Activated CD4-positive, CD25-positive, alpha-beta regulatory T cell treated with anti-CD3 and anti-CD28 coated beads, Interleukin-2, amount 50 U/mL, for 24 hours (primary cell): ENCODE data around the gene CRMP1.
"Not testable (repeated sequence)": the region's sequence is repeated elsewhere in the genome, so short reads cannot be mapped to it uniquely, and the experiment has no call there.

Experiments
- ATAC-seq, 2 donors: fragments of 150-1000 bp; cut with Tn5 transposase; one replicate each; pipeline ENCODE4 v1.10.0; 2021; ENCODE audit warnings: mild to moderate bottlenecking in 1 of 2, moderate library complexity in 1 of 2

Gene CRMP1

DNA sequence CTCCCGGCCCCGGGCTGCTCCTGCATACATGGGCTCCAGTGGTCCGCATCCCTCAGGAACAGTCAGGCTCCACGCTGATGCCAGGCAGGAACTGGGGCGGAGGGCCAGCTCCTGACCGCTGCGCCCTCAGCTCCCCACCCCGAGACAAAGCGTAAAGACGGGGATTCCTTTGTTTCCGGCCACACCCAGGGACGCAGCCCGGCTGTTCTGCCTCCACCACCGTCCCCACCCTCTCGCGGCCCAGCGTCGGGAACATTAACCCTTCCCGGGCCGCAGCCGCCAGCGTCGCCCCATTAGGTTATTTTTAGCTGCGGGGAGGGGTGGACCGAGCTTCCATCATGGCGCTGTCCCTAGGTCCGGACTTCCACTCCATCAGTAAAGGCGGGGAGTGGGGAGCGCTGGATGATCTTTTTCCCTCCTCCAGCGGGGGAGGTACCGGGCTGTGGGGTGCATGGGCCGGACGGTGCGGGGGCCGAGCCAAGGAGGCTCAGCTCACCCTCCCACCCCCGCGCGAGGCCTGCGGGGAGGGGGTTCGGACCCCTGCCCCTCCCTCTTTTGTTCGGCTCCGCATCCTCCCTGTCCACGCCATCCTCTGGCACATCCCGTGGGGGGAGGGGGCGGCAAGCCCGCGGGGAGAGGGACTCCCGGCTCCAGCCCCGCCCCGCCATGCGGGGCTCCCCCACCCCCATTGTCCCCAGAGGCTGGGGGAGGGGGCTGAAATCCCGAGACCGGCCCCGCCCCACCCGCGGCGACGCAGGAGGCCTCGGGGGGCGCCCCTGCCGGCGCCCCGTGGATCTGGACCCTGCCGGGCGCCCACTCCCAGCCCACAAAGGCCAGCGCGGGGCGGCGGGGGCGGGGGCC, 5.3 kb downstream of the CRMP1 start:
- ATAC-seq = no peak

DNA sequence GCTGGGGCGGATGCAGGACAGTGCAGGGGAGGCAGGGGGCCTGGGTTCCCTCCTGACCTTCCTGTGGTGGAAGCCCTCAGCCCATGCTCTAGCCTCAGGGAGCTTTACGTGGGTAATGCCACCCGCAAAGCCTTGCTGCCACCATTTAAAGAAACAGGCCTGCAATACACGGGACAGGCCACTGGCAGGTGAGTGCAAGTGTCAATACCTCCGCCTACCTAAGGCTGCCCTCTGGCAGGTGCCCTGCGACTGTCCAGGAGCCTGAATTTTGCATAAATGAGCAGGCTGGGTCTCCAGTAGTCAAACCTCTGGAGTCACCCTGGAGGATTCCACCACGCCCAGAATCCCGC, 5.9 kb downstream of the CRMP1 start:
- no peak for ATAC-seq

DNA sequence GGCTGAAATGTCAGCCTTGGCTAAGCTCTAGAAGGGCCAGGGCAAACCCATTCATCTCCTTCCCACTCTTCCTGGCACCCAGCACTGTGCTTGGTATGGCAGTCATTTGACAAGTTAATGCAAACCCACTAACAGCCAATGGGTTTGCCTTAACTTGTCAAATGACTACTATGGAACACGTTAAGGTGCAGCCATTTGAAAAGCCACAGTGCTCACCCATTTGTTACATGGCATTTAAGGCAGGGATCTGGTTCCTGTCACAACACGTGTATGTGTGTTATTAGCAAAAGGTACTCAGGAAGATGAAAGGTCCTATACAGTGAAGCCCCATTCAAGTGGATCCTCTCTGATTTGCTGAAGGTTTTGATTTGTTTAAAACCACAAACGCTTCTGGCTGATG, 7.2 kb downstream of the CRMP1 start:
- no peak for ATAC-seq

DNA sequence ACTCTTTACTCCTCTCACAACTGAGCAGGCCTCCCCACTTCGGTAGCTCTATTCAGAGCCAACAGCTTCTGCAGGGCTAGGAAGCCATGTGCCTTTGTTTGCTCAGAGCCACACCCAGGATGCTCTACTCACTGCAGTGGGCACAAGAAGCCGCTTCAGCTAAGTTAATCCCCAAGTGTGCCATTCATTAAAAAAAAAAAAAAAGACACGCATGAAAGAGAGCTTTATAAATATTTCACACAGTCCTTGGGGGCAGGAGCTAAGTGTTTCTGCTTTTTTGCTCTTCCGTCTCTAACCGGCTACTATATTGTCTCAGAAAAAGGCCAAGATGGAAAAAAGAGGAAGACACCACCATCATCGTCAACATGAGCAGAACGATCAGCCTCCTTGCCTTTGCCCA, 8.1 kb downstream of the CRMP1 start:
- no peak for ATAC-seq

DNA sequence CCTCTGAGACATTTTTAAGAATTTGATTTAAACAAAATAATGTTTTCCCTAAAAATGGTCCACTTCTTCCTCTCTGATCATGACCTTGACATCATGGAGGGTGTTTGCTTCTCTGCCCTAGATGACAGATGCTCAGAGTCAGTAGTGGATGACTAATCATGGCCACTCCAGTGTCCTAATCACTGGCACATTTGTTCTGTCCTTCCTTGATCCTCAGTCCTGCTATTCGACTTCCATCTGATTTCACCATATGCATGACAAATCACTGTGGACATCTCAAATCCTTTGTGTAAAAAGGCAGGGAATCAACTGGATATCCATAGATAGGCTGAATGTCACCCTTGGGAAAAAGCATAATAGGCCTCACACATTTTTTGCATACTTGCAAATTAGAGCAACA, 9.0 kb downstream of the CRMP1 start:
- no peak for ATAC-seq

DNA sequence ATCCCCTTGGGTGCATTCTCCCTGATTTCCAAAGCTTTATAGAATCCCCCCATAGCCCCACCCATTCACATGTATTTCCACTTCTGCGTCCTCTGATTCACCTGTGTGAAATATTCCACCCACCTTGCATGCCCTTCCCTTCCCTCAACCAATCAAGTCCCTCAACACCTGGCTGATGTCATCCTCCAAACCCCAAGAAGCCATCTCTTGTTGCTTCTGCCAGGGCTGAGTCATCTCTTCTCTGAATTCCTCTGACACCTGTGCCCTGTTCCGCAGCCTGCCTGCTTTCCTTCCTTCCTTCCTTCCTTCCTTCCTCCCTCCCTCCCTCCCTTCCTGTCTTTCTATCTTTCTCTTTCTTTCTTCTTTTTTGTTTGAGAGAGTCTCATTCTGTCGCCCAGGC, 9.9 kb downstream of the CRMP1 start:
- no peak for ATAC-seq

DNA sequence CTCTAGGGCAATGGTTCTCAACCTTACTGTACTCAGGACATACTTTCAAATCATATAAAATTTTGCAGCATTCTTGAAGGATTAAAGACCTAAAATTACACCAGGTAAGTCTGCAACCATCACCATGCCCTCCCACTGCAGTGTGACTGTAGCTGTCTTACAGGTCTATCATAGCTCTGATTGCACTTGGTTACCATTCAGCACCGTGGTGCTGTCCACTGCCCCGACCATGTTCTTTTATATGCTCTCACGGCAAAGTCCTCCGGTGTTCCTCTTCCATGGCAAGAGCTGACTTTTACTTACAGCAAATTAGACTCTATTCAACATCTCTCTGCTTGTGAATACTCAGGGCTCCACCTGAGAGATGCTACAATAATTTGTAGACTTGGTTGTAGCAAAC, 11.5 kb downstream of the CRMP1 start:
- ATAC-seq = no peak

DNA sequence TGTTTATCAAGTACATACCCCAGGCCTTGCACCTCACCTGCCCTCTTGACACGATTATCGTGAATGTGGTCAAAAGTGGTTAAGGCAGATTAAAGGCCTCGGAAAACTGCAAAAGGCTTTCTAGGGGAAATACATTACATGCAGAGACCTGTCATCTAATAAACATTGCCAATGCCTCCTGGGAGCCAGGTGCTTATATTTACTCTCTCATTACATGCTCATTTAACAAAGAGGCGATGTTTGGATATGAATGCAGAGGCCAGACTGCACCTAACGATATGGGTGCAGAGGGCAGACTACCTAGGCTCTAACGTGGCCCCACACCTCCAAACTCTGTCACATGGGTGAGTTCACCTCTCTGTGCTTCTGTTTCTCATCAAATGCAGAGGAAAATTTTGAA, 14.5 kb downstream of the CRMP1 start:
- no peak for ATAC-seq

DNA sequence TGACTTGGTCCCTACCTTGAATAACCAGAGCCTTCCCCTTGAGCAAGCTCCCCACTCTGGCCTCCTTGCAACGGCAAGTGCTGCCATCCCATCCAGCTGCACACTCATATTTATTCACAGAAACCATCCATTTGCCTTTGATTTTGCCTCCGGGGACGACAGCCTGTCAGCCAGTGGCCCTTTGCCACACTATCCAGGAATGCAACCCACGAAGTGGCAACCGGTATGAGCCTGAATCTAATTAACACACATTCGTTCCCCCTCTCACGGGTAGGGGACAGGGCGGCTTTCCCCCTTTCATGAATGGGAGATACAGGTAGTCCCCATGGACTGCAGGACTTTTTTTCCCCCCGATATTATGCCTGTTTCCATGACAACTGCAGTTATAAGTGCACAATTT, 15.5 kb downstream of the CRMP1 start:
- no peak for ATAC-seq

DNA sequence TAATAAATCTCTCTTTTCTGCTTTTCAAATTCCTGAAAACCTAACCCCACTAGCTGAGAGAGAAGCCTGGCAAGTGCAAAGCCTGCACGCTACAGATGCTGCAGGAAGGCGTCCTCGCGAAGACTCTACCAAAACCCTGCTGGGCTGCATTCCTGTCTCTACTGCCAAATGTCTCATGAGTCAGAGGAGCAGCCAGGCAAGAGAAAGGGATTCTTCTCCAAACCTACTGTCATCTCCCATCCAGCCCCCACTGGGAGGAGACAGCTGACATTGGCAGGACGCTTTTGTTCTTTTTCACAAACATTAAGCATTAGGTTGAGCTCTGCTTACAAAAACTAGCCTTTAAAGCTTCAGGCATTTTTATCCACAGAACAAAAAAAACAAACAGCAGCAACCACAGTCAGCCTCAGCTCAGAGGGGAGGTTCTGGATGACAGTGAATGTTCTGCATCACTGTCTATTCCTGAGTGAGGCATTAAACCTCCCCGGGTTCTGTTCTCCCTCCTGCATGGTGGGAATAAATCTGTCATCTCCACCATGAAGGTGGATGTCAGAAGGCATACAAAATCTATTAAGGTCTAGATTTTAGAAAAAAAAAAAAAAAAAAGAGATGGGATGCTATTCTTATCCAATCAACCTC, 18.0 kb downstream of the CRMP1 start:
- ATAC-seq = no peak

DNA sequence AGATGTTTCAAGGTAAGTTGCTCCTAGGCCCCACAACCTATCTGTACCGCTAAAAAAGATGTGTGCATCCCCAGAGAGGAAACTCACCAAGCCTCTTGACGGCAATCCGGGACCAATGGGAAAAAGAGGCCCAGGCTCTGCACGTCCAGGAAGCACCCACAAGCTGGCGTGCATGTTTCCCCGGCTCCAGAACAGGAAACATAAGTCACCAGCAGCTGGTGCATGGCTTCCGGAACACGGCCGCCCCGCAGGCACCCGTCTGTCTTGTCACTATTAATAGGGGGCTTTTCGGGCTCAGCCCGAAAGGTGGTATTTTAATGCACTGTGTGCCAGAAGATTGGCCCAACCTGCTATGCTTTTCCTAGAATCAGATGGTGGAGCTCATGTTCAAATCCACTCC, 22.2 kb downstream of the CRMP1 start:
- no peak for ATAC-seq

DNA sequence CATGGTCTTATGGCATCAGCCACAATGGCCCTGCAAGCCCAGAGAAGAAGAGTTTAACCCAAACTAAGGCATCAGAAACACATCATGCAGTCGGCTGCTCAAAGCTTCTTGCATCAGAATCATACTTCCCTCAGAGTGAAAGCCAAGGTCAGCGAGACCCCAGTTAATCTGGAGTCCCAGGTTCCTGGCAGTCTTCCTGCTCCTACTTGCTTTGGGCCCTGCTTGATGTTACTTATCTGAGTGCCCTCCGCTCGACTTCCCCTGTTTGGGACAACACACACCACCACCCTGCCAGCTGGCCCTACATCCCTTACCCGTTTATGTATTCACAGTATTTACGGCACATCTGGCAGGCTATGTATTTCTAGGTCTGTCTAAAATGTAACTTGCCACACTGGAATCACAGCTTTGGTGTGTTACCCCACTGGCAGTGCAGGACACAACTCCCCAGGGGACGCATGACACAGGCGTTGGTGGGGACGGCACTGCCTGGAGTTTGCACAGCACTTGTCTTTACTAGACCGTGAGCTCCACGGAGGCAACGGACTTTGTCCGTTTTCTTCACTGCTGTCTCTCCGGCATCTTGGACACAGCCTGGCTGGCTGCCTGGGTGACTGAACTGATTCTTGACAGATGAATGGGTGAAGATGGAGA, 22.8 kb downstream of the CRMP1 start:
- ATAC-seq = no peak

DNA sequence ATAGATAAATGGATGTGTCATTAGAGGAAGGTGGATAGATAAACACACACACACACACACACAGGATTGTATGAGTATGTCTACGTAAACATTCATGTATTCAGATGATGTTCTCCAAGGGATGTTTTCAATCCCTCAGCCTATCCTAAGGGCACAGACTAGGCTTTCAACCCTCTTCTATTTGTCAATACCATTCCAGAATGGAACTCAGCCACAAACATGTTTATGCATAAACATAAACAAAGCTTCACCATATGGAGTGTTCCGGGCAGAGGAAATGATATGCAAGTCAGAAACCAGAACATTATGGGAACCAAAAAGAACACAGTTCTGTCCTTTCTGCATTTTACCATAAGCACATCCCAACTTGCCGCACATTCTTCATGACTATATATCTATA, 25.0 kb downstream of the CRMP1 start:
- no peak for ATAC-seq

DNA sequence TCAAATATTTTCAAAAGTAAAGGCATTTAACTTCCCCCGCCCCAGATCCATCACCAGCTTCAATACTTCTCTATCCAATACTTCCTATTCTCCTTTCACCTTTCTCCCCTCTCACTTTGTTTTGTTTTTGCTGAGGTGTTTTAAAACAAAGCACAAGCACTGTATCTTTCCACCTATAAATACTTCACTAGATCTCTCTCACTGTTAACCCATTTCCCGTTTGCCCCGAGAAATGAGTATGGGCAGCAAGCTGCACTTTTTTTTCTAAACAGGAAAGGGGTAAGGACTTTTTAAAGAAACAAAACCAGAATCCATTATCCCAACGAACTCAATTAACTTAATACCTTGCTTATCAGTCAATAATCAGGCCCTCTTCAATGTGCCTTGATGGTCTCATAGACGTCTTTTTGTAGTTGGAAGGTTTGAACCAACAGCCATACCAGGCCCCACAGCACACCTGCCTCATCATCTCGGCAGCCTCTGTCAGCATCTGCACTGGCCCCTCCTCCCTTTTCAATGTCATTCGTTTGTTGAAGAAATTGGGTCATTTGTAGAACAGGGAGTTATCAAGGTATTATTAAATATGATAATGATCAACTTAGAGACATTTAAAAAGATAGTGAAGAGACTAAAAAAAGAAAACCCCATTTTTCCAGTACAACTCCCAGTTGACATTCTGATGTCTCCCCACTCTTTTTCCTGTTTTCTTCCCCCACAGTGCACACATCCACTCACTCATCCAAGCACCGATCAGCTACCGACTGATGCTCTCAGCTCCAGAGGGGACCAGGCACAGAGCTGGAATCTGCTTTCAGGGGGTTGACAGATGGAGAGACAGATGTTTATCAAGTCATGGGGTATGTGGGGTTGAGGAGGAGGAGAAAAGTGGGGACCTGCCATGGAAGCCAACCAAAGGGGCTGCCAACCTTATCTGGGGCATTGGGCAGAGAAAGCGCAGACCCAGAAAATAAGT, 25.8 kb downstream of the CRMP1 start:
- ATAC-seq = no peak

DNA sequence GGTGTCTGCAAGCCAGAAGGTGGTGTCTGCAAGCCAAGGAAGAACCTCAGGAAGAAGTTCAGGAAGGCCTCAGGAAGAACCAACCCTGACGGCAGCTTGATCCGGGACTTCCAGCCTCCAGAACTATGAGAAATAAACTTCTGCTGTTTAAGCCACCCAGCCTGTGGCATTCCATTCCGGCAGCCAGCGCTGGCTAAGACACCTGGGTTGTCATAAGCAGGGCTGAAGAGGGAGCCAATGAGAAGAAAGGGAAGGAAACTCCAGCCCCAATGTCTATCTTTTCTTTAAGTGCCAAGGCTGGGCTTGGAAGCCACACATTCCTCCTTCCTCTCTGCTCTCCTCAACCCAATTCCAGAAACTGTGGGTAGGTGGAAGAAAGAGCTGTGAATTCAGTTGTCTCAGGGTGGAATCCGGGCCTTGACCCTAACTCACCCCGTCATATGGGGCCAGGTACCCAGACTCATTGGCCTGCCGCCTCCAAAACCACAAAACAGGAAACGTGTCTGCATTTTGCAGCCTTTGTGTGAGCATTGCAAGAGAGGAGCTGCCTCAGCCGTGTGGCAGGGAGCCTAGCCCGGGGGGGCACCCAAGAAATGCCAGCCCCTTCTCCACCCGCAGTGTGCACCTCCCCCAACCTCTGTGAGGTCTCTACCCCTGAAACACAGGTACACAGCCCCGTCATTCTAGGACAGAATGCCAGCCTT, 26.8 kb downstream of the CRMP1 start:
- peak in 1 of 2 donors; percentile 23 for ATAC-seq

DNA sequence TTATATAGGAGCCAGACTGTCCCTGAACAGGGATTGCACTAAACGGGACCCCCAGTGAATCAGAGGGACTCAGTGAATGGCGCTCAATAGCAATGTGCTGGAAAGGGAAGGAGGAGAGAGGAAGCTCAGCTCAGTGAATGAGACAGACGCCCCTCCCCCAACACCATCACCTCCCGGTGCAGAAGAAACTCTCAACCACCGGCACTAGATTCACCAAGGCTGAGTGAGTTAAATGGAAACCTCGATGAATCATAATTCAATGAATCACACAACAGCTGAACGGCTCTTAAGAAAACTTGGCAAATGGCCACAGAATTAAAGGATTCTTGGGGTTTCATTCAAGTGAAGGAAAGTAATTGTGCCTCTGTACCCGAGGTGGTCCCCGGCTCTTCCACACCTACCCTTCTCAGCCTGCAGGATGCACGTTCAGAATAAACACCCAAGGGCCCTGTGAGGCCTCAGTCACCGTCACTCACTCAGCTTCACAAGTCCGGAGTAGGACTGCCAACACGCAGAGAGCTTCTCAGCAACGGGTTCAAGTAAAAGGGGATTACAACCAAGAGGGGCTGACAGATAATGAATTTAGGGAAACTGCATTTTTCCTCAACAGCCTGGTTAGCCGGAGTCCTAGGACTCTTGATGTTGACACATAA, 29.3 kb downstream of the CRMP1 start:
- ATAC-seq = peak; percentile 87 to 94

DNA sequence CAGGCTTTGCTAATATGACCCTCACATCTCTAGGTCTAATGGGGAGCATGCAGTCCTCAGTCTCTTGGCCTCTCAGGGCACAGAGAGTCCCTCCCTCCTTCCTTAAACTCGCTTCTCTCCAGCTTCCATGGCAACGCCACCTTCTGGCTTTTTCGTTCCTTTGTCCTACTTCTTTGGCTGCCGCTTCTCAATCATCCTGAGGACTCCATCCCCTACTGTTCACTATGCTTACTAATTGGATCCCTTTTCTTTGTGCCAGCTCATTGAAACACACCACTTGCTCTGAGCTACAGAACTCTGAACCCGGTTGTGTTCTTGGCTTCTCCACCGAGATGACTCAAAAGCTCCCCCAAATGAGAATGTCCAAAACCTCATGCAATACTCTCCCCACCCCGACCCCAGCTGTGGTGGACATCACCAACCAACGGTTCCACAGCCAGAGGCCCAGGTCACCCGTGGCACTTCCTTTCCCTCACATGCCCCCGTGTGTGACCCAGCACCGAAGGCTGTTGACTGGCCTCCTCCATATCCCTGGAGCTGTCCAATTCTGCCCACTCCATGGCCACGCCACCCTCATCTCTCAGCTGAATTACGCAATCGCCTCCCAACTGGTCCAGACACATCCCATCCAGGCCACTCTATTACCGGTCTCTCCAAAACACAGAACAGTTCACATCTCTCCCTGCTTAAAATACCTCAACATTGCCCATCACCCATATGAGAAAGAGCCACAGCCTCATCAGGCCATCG, 34.7 kb downstream of the CRMP1 start:
- no peak for ATAC-seq

DNA sequence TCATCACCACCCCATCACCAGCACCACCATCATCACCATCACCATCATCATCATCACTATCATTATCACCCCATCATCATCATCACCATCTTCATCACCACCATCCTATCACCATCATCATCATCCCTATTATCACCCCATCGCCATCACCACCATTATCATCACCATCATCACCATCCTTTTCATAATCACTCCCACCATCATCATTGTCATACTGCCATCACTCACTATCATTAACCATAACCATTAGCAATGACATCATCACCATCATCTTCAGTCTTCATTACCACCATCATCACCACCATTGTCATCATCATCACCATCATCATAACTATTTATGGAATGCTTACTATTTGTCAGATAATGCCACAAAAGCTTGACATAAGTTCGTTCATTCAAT, 35.7 kb downstream of the CRMP1 start:
- ATAC-seq = no peak

DNA sequence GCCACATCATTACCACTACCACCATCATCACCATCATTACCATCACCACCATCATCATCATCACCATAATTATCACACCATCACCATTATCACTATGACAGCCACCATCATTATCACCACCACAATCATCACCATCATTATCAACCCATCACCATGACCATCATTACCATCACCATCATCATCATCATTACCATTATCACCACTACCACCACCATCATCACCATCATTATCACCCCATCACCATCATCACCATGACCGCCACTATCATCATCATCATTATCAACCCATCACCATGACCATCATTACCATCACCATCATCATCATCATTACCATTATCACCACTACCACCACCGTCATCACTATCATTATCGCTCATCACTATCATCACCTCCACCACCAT, 36.5 kb downstream of the CRMP1 start:
- ATAC-seq = not testable (repeated sequence)

DNA sequence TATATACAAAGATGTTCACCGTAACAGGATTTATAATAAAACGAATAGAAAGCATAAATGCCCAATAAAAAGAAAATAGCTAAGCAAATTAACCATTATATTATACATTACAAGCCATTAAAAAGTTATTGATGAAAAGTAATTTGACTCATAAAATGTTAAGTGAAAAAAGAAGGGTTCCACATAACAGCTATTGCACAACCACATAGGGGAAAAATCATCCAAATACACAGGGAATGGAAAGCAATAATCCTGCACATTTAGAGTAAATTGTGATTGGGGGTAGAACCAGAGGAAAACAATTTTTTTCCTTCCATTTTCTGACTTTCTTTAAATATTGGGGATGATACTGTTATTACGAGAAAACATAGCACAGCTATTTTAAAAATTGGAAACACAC, 38.0 kb downstream of the CRMP1 start:
- no peak for ATAC-seq
